Fibroblast of mammary gland (primary cell): ENCODE results near the gene MEIOC.

Experiments used
- DNase-seq: peaks from one replicate; pipeline ENCODE4 v3.0.0-alpha.2; 2010; ENCODE audit warnings: low read depth
- H3K4me3 ChIP-seq: 2 replicates; pipeline ENCODE4 v1.5.1; 2011; ENCODE audit warnings: low read depth, mild to moderate bottlenecking, low read length, moderate library complexity; ENCODE audit not compliant: control insufficient read depth
- TF ChIP-seq, protein P1 (sequence below): conservative IDR thresholded peaks from 2 replicates; pipeline ENCODE4 v1.5.1; 2011; ENCODE audit warnings: low read depth, low read length, inconsistent platforms; ENCODE audit not compliant: control insufficient read depth, insufficient read depth

The MEIOC gene

DNA sequence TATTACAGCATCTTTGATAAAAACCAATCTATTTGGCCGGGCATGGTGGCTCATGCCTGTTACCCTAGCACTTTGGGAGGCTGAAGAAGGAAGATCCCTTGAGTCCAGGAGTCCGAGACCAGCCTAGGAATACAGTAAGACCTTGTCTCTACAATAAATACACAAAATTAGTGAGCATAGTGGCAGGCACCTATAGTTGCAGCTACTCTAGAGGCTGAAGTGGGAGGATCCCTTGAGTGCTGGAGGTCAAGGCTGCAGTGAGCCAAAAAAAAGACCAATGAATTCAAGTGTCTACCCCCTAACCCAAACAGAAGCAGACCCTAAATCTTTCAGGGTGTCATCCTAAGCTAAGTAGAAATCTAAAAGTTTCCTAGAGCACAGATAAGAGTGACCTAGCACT, 7.3 kb upstream of the MEIOC start:
- no peak for DNase-seq
- no peak overlapping the region for H3K4me3 ChIP-seq
- TF ChIP-seq, protein P1, sequence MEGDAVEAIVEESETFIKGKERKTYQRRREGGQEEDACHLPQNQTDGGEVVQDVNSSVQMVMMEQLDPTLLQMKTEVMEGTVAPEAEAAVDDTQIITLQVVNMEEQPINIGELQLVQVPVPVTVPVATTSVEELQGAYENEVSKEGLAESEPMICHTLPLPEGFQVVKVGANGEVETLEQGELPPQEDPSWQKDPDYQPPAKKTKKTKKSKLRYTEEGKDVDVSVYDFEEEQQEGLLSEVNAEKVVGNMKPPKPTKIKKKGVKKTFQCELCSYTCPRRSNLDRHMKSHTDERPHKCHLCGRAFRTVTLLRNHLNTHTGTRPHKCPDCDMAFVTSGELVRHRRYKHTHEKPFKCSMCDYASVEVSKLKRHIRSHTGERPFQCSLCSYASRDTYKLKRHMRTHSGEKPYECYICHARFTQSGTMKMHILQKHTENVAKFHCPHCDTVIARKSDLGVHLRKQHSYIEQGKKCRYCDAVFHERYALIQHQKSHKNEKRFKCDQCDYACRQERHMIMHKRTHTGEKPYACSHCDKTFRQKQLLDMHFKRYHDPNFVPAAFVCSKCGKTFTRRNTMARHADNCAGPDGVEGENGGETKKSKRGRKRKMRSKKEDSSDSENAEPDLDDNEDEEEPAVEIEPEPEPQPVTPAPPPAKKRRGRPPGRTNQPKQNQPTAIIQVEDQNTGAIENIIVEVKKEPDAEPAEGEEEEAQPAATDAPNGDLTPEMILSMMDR = no peak

DNA sequence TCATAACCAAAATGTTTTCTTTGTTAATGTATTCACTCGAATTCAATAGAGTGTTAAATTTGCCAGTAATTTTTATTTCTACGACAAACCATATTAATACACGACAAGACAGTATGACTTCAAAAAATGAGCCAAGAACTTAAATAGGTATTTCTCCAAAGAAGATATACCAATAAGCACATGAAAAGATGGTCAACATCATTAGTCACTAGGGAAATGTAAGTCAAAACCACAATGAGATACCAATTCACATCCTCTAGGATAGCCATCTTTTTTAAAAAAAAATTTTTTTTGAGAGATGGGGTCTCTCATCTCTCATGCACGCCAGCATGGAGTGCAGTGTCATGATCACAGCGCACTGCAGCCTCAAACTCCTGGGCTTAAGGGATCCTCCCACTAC, 5.0 kb upstream of the MEIOC start:
- no peak for DNase-seq
- TF ChIP-seq, protein P1 = no peak

DNA sequence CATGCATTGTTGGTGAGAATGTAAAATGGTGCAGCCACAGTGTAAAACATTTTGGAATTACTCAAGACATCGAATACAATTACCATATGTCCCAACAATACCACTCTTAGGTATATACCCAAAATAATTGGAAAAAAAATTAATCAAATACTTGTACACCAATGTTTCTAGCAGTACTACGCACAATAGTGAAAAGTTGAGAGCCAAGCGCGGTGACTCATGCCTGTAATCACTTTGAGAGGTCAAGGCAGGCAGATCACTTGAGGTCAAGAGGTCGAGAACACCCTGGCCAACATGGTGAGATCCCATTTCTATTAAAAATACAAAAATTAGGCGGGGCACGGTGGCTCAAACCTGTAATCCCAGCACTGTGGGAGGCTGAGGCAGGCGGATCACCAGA, 3.5 kb upstream of the MEIOC start:
- TF ChIP-seq, protein P1 = no peak
- H3K4me3 ChIP-seq = no peak overlapping the region
- no peak for DNase-seq

More for the DNA sequence above, 5.0 kb upstream of the MEIOC start:
- H3K4me3 ChIP-seq = no peak overlapping the region

DNA sequence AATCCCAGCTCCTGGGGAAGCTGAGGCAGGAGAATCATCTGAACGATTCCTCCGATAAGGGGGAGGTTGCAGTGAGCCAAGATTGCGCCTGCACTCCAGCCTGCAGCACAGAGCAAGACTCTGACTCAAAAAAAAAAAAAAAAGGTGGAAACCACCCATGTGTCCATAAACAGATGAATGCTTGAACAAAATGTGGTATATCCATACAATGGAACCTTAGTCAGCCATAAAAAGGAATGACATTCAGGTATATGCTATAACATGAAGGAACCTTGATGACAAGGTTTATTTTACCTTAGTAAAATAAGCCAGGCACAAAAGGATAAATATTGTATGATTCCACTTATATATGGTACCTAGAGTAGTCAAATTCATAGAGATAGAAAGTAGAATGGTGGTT, 2.9 kb upstream of the MEIOC start:
- DNase-seq = no peak
- TF ChIP-seq, protein P1 = no peak
- H3K4me3 ChIP-seq = no peak overlapping the region

DNA sequence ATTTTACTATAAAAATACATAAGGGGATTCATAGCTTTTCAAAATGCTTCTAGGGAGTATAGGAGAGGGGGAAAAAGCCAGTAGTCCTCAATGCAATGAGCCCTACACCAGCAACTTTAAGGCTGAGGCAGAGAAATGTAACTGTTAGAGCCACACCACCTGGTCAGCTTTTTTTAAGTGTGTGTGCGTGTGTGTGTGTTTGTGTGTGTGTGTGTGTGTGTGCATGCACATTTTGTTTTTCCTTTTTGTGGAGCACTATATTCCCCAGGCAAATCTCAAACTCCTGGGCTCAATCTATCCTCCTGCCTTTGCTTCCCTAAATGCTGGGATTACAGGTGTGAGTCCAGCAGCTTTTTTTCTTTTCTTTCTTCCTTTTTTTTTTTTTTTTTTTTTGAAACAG, 2.3 kb upstream of the MEIOC start:
- H3K4me3 ChIP-seq = no peak overlapping the region
- no peak for DNase-seq
- TF ChIP-seq, protein P1 = no peak

DNA sequence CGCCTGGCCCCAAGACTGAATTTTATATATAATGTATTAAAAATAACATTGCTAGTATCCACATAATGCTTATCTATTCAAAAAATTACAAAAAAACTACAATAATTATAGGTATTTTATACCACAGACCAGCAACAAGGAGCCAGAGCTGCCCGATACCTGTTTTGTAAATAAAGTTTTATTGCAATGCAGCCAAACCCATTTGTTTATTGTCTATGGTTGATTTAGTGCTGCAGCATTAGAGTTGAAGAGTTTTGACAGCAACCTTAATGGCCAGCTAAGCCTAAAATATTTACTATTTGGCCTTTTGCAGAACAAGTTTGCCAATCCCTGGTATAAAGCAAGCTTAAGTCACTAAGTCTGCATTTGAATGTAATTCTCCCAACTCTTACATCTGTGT, 5.6 kb downstream of the MEIOC start:
- H3K4me3 ChIP-seq = no peak overlapping the region
- DNase-seq = no peak
- TF ChIP-seq, protein P1 = no peak

DNA sequence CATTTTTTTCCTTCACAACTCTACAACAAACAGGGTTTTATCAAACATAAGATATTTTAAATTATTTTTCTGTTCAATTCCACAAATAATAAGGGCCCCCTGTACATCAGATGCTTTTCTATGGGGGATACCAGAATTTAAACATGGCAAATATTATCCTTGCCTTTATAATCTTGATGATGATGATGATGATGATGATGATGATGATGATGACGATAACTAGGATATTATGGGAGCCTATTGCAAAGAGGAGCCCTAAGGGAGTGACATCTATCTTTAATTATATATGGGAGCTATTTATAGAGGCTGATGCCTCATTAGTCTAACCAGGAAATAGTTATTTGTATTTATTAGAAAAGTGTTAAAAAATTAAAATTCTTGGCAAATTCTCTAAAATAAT, 6.8 kb downstream of the MEIOC start:
- no peak for DNase-seq
- TF ChIP-seq, protein P1 = no peak
- H3K4me3 ChIP-seq = no peak overlapping the region
